NB4 (cell line): ENCODE measurements around the gene GAPT.

Experiments used
- DNase-seq: peaks from one replicate; pipeline ENCODE4 v3.0.0; 2010; ENCODE audit warnings: low read depth
- H3K4me3 ChIP-seq: one replicate; pipeline ENCODE4 v1.5.1; 2011; ENCODE audit warnings: mild to moderate bottlenecking, low read depth, low read length, moderate library complexity
- CTCF ChIP-seq: IDR thresholded peaks from one replicate; pipeline ENCODE4 v1.5.1; 2012; ENCODE audit warnings: low read depth, low read length
- MAX ChIP-seq: IDR thresholded peaks from 2 replicates; pipeline ENCODE4 v1.6.1; 2011; ENCODE audit warnings: low read depth, low read length
- MYC ChIP-seq: IDR thresholded peaks from 2 replicates; pipeline ENCODE4 v1.6.1; 2011; ENCODE audit warnings: low read depth, low read length
- POLR2A ChIP-seq: IDR thresholded peaks from 2 replicates; pipeline ENCODE4 v1.6.1; 2011; ENCODE audit warnings: mild to moderate bottlenecking; ENCODE audit not compliant: insufficient read length; ENCODE audit errors: extremely low read depth

Gene GAPT

GRCh38 chr5:58497921-58498320, 6.7 kb downstream of the GAPT start:
- peak; percentile 40 for DNase-seq
- no peak overlapping the region for H3K4me3 ChIP-seq
- TF ChIP-seq MAX (peak; percentile 33; the same call in 1 of the 2 replicates), POLR2A (no peak)

- TF ChIP-seq MYC: no peak
- TF ChIP-seq MAX: no peak
- peak; percentile 55 for TF ChIP-seq CTCF
- TF ChIP-seq POLR2A: no peak
- DNase-seq: peak; percentile 35
- H3K4me3 ChIP-seq: no peak overlapping the region
Observed at GRCh38 chr5:58498340-58498942, 7.2 kb downstream of the GAPT start.

GRCh38 chr5:58499231-58499630, 8.0 kb downstream of the GAPT start:
- no peak for TF ChIP-seq MYC
- no peak for DNase-seq
- H3K4me3 ChIP-seq: no peak overlapping the region

- peak; percentile 18 for DNase-seq
- no peak overlapping the region for H3K4me3 ChIP-seq
- no peak for TF ChIP-seq MYC
- TF ChIP-seq CTCF: no peak
- no peak for TF ChIP-seq MAX
- no peak for TF ChIP-seq POLR2A
Observed at GRCh38 chr5:58499941-58500340, 8.7 kb downstream of the GAPT start.

GRCh38 chr5:58501778-58502417, 10.7 kb downstream of the GAPT start:
- no peak overlapping the region for H3K4me3 ChIP-seq
- TF ChIP-seq POLR2A (no peak), MAX (no peak), MYC (no peak), CTCF (no peak)
- no peak for DNase-seq

GRCh38 chr5:58503390-58504046, 12.3 kb downstream of the GAPT start:
- no peak overlapping the region for H3K4me3 ChIP-seq
- TF ChIP-seq CTCF: no peak
- no peak for TF ChIP-seq MYC
- no peak for DNase-seq
